GM12892 (cell line): Measurements from ENCODE around the gene ZC3H12C.

Experiments used
- POLR2A ChIP-seq: IDR thresholded peaks from 2 replicates; pipeline ENCODE4 v1.6.1; 2011; ENCODE audit warnings: low read depth, low read length, control low read depth
- POLR2AphosphoS5 ChIP-seq: IDR thresholded peaks from 2 replicates; pipeline ENCODE4 v1.6.1; 2011; ENCODE audit warnings: low read depth, low read length, control low read depth
- TAF1 ChIP-seq: IDR thresholded peaks from 2 replicates; pipeline ENCODE4 v1.6.1; 2011; ENCODE audit warnings: low read depth, mild to moderate bottlenecking, control low read depth, low read length, borderline replicate concordance

DNA sequence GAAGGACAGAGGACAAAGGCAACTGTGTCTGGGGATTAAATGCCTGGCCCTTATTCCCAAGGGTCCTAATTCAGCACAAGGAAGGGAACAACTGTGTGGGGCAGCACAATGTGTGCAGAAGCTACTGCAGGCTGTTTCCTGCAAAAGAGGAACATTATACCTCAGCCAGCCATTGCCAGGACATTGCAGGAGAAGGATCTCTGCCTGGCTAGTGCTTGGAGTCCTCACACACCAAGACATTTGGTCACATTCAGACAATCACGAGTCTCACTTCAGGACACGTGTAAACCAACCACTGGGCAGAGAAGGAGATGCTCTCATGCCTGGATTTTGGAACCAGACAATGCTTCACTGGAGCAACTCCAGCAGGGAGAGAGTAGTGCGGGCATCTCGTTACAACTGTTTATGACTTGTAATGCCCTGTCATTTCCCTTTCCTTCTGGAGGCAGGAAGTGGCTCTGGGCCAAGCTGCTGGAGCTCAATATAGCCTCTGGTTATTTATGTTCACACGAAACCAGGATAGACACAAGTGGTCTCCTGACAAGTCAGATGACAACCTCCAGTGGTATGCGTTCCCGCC, 23.9 kb upstream of the ZC3H12C start:
- TF ChIP-seq TAF1, result no peak
- no peak for TF ChIP-seq POLR2AphosphoS5
- no peak for TF ChIP-seq POLR2A
